Measurements from ENCODE around the gene OR6K3. TPM values are rescaled to one million over a fixed set of nuclear protein-coding genes. Genes with fewer than 3 reads are reported as not detected.

OR6K3 gene
- total RNA-seq, 1 experiment from 2014 or later, result not detected

DNA sequence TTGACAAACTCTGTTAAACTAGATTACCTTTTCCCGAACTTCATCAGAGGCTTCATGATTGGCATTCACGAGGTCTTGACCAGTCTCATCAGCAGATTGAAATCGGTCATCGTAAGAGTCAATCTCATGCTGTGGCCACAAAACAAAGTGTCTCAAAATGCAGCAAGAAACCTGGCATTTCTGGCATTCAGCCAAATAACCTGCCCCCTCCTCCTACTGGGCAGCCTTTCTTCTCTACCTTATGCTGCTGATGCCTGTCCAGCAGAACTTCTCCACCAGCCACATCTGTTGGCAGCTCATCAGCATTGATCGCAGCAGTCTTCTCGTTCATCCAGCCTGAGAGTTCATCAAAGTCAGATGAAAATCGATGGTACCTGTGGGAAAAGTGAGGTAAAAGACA is 46.2 kb downstream of the OR6K3 start:
- H3K27me3 Mint-ChIP-seq (ENCODE audit: insufficient read depth, unreplicated experiment), result peaks cover 85% of the 10 kb centered on the region

More for the DNA sequence above, 46.2 kb downstream of the OR6K3 start:
- intact Hi-C loops (cut with micrococcal nuclease), result no loop called here
- ChIA-PET CTCF (interaction anchor here (0.6 kb wide), 1 partner anchor 58 kb away, joined by 3 read pairs; no protein-coding TSS in a partner anchor), POLR2A (interaction anchor here (0.6 kb wide), 1 partner anchor 1164 kb away, joined by 3 read pairs; no protein-coding TSS in a partner anchor)
- TF ChIP-seq, protein P1, sequence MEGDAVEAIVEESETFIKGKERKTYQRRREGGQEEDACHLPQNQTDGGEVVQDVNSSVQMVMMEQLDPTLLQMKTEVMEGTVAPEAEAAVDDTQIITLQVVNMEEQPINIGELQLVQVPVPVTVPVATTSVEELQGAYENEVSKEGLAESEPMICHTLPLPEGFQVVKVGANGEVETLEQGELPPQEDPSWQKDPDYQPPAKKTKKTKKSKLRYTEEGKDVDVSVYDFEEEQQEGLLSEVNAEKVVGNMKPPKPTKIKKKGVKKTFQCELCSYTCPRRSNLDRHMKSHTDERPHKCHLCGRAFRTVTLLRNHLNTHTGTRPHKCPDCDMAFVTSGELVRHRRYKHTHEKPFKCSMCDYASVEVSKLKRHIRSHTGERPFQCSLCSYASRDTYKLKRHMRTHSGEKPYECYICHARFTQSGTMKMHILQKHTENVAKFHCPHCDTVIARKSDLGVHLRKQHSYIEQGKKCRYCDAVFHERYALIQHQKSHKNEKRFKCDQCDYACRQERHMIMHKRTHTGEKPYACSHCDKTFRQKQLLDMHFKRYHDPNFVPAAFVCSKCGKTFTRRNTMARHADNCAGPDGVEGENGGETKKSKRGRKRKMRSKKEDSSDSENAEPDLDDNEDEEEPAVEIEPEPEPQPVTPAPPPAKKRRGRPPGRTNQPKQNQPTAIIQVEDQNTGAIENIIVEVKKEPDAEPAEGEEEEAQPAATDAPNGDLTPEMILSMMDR (IDR thresholded peaks at IDR 0.05; ENCODE audit: unreplicated experiment), result no peak
- no peak for DNase-seq (ENCODE audit: unreplicated experiment)
- Mint-ChIP-seq H3K9me3 (ENCODE audit: unreplicated experiment) (no peaks in the 10 kb centered on the region), H3K4me3 (ENCODE audit: unreplicated experiment) (no peak overlapping the region), H3K27ac (ENCODE audit: low read depth, unreplicated experiment) (no peak overlapping the region), H3K4me1 (ENCODE audit: insufficient read depth, unreplicated experiment) (no peaks in the 10 kb centered on the region), H3K36me3 (ENCODE audit: insufficient read depth, unreplicated experiment) (no peaks in the 10 kb centered on the region)
- no TSS peak for BruUV-seq (replicated peaks)

Other genes starting within 250 kb of the OR6K3 start
- gene OR10R2, start 248.5 kb downstream of the OR6K3 start, total RNA-seq (2022), result not detected in 2 replicates
- not detected in 2 replicates for gene OR6Y1, start 166.3 kb downstream of the OR6K3 start, total RNA-seq (2022)
- not detected in 2 replicates for gene OR6P1, start 150.1 kb downstream of the OR6K3 start, total RNA-seq (2022)
- not detected in 2 replicates for gene OR10X1, start 140.8 kb downstream of the OR6K3 start, total RNA-seq (2022)
- gene OR10Z1, start 115.5 kb downstream of the OR6K3 start, total RNA-seq (2022), result not detected in 2 replicates
- not detected in 2 replicates for gene SPTA1, start 34.0 kb downstream of the OR6K3 start, total RNA-seq (2022)
- not detected in 2 replicates for gene OR6K2, start 20.1 kb downstream of the OR6K3 start, total RNA-seq (2022)
- not detected in 2 replicates for gene OR6K6, start 34.0 kb upstream of the OR6K3 start, total RNA-seq (2022)
- gene OR6N1, start 51.5 kb upstream of the OR6K3 start, total RNA-seq (2022), result not detected in 2 replicates
- not detected in 2 replicates for gene OR6N2, start 60.5 kb upstream of the OR6K3 start, total RNA-seq (2022)
- not detected in 2 replicates for gene MNDA, start 110.6 kb upstream of the OR6K3 start, total RNA-seq (2022)
- 0.44 TPM in 1 of 2 replicates, not detected in the other for gene PYHIN1, start 210.8 kb upstream of the OR6K3 start, total RNA-seq (2022)